ENCODE results near the gene MARCHF6. TPM values are rescaled to one million over a fixed set of nuclear protein-coding genes. Genes with fewer than 3 reads are reported as not detected.

MARCHF6 gene
- total and polyA plus RNA-seq, 9 of the 15 experiments (the other 6 are each of a cell fraction or from before 2014, with no cell fraction given): 74.1 to 456 (median 116) TPM

DNA sequence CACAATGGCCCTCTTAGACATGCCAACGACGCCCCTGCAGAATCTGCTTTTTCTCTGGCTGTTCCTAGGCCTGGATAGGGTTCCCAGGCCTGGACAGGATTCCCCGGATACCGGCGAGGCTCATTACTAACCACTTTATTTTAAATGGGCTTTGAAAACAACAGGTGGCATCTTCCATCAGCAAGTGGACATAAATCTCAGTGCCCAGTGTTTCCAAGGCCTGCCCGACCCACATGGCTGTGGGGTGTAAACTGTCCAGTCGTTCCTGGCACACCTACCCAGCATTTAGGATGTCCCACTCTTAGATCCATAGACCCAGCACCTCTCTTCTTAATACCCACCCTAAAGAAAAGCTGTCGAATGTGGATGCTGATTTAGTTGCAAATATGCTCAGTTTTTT, 46.7 kb upstream of the MARCHF6 start (continued):
- TF ChIP-seq FOXM1 (IDR thresholded peaks at IDR 0.05; ENCODE audit: low read depth): no peak
- TF ChIP-seq FOXM1 (CRISPR knock-in tag; IDR thresholded peaks at IDR 0.05; ENCODE audit: low read depth): no peak
- TF ChIP-seq SIX5 (IDR thresholded peaks at IDR 0.05; ENCODE audit: borderline replicate concordance in 1 of 2, insufficient read depth in 1 of 2, low read depth in 1 of 2, low read length in 2 of 2): no peak
- TF ChIP-seq ZNF407 (IDR thresholded peaks at IDR 0.05; ENCODE audit: low read depth): no peak
